Measurements from ENCODE around the gene MED29.

The MED29 gene

GRCh38 chr19:39380521-39381502 is 10.4 kb upstream of the MED29 start:
- TF ChIP-seq CTCF (IDR thresholded peaks at IDR 0.05; ENCODE audit: insufficient read depth, low read depth, low read length, missing control alignments): no peak
- no peak for DNase-seq (ENCODE audit: low read depth)
- no peak overlapping the region for H3K4me3 ChIP-seq (ENCODE audit: low read depth, low read length)

GRCh38 chr19:39381910-39382611 is 9.1 kb upstream of the MED29 start:
- H3K4me3 ChIP-seq (ENCODE audit: low read depth, low read length): no peak overlapping the region
- DNase-seq (ENCODE audit: low read depth): no peak
- no peak for TF ChIP-seq CTCF (IDR thresholded peaks at IDR 0.05; ENCODE audit: insufficient read depth, low read depth, low read length, missing control alignments)

GRCh38 chr19:39382991-39383828 is 8.0 kb upstream of the MED29 start:
- no peak overlapping the region for H3K4me3 ChIP-seq (ENCODE audit: low read depth, low read length)
- TF ChIP-seq CTCF (IDR thresholded peaks at IDR 0.05; ENCODE audit: insufficient read depth, low read depth, low read length, missing control alignments): no peak

GRCh38 chr19:39384839-39385568 is 6.2 kb upstream of the MED29 start:
- H3K4me3 ChIP-seq (ENCODE audit: low read depth, low read length): no peak overlapping the region
- DNase-seq (ENCODE audit: low read depth): no peak
- TF ChIP-seq CTCF (IDR thresholded peaks at IDR 0.05; ENCODE audit: insufficient read depth, low read depth, low read length, missing control alignments): no peak

More at GRCh38 chr19:39382991-39383828, 8.0 kb upstream of the MED29 start:
- DNase-seq (ENCODE audit: low read depth): no peak

GRCh38 chr19:39385629-39386411 is 5.4 kb upstream of the MED29 start:
- DNase-seq (ENCODE audit: low read depth): no peak
- H3K4me3 ChIP-seq (ENCODE audit: low read depth, low read length): no peak overlapping the region
- no peak for TF ChIP-seq CTCF (IDR thresholded peaks at IDR 0.05; ENCODE audit: insufficient read depth, low read depth, low read length, missing control alignments)
